Measurements from ENCODE around the gene FAM217B.

- TF ChIP-seq CTCF (conservative IDR thresholded peaks at IDR 0.05 in 1 of 2, IDR thresholded peaks at IDR 0.05 in 1 of 2; ENCODE audit: low read depth in 1 of 2, low read length in 2 of 2) (no peak), EZH2 (IDR thresholded peaks at IDR 0.05; ENCODE audit: low read length, missing control alignments) (no peak)
These were observed 7.2 kb downstream of the FAM217B start for GRCh38 chr20:59947376-59947775.

Data from fibroblast of lung (primary cell).